ENCODE measurements around the gene PXDN. TPM values are rescaled to one million over a fixed set of nuclear protein-coding genes. Genes with fewer than 3 reads are reported as not detected.

The PXDN gene
- total and polyA plus RNA-seq, 9 of the 15 experiments (the other 6 are each of a cell fraction or from before 2014, with no cell fraction given): 0.49 TPM; not detected in 8

GRCh38 chr2:1745171-1746023 lies 1.1 kb upstream of the PXDN start (continued):
- TF ChIP-seq MGA (IDR thresholded peaks at IDR 0.05) (no peak), SIN3A (IDR thresholded peaks at IDR 0.05; ENCODE audit: borderline replicate concordance in 2 of 2, control insufficient read depth in 1 of 2, low read depth in 2 of 2, low read length in 2 of 2) (no peak), ZNF217 (CRISPR knock-in tag; IDR thresholded peaks at IDR 0.05) (no peak), TAF9B (IDR thresholded peaks at IDR 0.05; ENCODE audit: partially characterized antibody) (no peak), SLC30A9 (CRISPR knock-in tag; IDR thresholded peaks at IDR 0.05) (no peak)

All from K562 (cell line).